Measurements from ENCODE around the gene ZNF311. TPM values are rescaled to one million over a fixed set of nuclear protein-coding genes. Genes with fewer than 3 reads are reported as not detected.
"Not testable (repeated sequence)": the region's sequence is repeated elsewhere in the genome, so short reads cannot be mapped to it uniquely, and the experiment has no call there.

The ZNF311 gene
- total RNA-seq, 3 donors from 2014 or later, result 0.96 to 3.7 (median 2.0) TPM

DNA sequence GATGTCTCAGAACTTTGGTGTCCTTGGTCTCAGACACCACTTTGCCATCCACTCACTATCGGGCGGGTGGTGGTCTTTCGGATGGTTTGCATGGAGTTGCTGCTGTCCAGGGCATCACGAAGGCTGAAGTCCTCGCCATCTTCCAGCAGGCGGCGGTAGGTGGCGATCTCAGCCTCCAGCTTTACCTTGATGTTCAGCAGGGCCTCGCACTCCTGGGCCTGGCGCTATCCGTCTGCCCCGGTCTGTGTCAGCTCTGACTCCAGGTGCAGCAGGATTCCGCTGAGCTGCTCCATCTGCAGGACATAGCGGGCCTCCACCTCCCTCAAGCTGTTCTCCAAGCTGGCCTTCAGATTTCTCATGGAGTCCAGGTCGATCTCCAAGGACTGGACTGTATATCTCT is 36.0 kb downstream of the ZNF311 start:
- TF ChIP-seq, protein P1, sequence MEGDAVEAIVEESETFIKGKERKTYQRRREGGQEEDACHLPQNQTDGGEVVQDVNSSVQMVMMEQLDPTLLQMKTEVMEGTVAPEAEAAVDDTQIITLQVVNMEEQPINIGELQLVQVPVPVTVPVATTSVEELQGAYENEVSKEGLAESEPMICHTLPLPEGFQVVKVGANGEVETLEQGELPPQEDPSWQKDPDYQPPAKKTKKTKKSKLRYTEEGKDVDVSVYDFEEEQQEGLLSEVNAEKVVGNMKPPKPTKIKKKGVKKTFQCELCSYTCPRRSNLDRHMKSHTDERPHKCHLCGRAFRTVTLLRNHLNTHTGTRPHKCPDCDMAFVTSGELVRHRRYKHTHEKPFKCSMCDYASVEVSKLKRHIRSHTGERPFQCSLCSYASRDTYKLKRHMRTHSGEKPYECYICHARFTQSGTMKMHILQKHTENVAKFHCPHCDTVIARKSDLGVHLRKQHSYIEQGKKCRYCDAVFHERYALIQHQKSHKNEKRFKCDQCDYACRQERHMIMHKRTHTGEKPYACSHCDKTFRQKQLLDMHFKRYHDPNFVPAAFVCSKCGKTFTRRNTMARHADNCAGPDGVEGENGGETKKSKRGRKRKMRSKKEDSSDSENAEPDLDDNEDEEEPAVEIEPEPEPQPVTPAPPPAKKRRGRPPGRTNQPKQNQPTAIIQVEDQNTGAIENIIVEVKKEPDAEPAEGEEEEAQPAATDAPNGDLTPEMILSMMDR (IDR thresholded peaks at IDR 0.05), result no peak
- TF ChIP-seq POLR2AphosphoS5 (IDR thresholded peaks at IDR 0.05) (no peak), POLR2A (IDR thresholded peaks at IDR 0.05) (no peak)
- Histone ChIP-seq H3K27ac (no peak overlapping the region), H3K36me3 (no peaks in the 10 kb centered on the region), H3K9me3 (no peaks in the 10 kb centered on the region), H3K4me3 (no peak overlapping the region), H3K27me3 (no peaks in the 10 kb centered on the region), H3K4me1 (no peaks in the 10 kb centered on the region)
- intact Hi-C loops (cut with DNase I; ENCODE audit: low total_unique reads), result no loop called here
- no peak for DNase-seq (ENCODE audit: low spot score in 2 of 2)

GRCh38 chr6:28968476-28968875 is 36.6 kb downstream of the ZNF311 start:
- no peaks in the 10 kb centered on the region for H3K36me3 ChIP-seq
- no peak for DNase-seq (ENCODE audit: low spot score in 2 of 2)
- intact Hi-C loops (cut with DNase I; ENCODE audit: low total_unique reads), result no loop called here
- TF ChIP-seq POLR2A (IDR thresholded peaks at IDR 0.05) (no peak), POLR2AphosphoS5 (IDR thresholded peaks at IDR 0.05) (no peak)
- TF ChIP-seq, protein P1 (IDR thresholded peaks at IDR 0.05), result no peak
- no peak overlapping the region for H3K27ac ChIP-seq
- no peaks in the 10 kb centered on the region for H3K9me3 ChIP-seq
- no peaks in the 10 kb centered on the region for H3K27me3 ChIP-seq
- H3K4me1 ChIP-seq, result no peaks in the 10 kb centered on the region
- H3K4me3 ChIP-seq, result no peak overlapping the region

GRCh38 chr6:28965706-28966105 is 39.4 kb downstream of the ZNF311 start:
- Histone ChIP-seq H3K27ac (no peak overlapping the region), H3K4me3 (no peak overlapping the region), H3K4me1 (no peaks in the 10 kb centered on the region), H3K36me3 (no peaks in the 10 kb centered on the region), H3K27me3 (no peaks in the 10 kb centered on the region), H3K9me3 (no peaks in the 10 kb centered on the region)
- intact Hi-C loops (cut with DNase I; ENCODE audit: low total_unique reads), result no loop called here
- DNase-seq (ENCODE audit: low spot score in 2 of 2), result no peak
- TF ChIP-seq POLR2A (IDR thresholded peaks at IDR 0.05) (no peak), POLR2AphosphoS5 (IDR thresholded peaks at IDR 0.05) (no peak)
- TF ChIP-seq, protein P1 (IDR thresholded peaks at IDR 0.05), result no peak

DNA sequence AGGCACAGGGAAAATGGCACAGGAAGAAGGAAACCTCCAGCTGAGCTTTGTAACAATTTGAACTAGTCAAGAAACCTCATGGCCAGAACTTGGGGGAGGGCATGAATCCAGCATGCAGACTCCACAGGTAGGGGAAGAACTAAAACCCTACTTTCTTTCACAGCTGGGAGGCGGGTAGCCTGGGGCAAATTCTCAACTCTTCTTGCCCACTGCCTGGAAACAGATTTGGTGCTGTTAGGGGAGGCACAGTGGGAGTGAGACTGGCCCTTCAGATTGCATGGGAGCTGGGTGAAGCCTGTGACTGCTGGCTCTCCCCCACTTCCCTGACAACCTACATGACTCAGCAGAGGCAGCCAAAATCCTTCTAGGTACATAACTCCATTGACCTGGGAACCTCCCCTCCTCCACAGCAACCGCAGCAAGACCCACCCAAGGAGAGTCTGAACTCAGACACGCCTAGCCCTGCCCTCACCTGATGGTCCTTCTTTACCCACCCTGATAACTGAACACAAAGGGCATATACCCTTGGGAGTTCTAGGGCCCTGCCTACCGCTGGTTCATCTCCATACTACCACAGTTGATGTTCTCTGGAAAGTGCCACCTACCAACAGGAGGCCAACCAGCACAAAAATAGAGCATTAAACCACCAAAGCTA is 44.1 kb downstream of the ZNF311 start:
- no peak for DNase-seq (ENCODE audit: low spot score in 2 of 2)
- no peaks in the 10 kb centered on the region for H3K36me3 ChIP-seq
- no peaks in the 10 kb centered on the region for H3K27me3 ChIP-seq
- TF ChIP-seq POLR2AphosphoS5 (IDR thresholded peaks at IDR 0.05) (no peak), POLR2A (IDR thresholded peaks at IDR 0.05) (no peak)
- TF ChIP-seq, protein P1 (IDR thresholded peaks at IDR 0.05), result no peak
- no peak overlapping the region for H3K27ac ChIP-seq
- intact Hi-C loops (cut with DNase I; ENCODE audit: low total_unique reads), result no loop called here
- no peak overlapping the region for H3K4me3 ChIP-seq
- H3K9me3 ChIP-seq, result no peaks in the 10 kb centered on the region
- H3K4me1 ChIP-seq, result no peaks in the 10 kb centered on the region

DNA sequence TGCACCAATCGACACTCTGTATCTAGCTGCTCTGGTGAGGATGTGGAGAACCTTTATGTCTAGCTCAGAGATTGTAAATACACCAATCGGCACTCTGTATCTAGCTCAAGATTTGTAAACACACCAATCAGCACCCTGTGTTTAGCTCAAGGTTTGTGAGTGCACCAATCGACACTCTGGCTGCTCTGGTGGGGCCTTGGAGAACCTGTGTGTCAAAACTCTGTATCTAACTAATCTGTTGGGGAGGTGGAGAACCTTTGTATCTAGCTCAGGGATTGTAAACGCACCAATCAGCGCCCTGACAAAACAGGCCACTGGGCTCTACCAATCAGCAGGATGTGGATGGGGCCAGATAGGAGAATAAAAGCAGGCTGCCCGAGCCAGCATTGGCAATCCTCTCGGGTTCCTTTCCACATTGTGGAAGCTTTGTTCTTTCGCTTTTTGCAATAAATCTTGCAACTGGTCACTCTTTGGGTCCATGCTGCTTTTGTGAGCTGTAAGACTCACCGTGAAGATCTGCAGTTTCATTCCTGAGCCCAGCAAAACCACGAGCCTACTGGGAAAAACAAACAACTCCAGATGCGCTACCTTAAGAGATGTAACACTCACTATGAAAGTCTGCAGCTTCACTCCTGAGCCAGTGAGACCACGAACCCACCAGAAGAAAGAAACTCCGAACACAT is 46.4 kb downstream of the ZNF311 start:
- intact Hi-C loops (cut with DNase I; ENCODE audit: low total_unique reads); H3K27ac ChIP-seq; DNase-seq (ENCODE audit: low spot score in 2 of 2); H3K4me1 ChIP-seq; H3K27me3 ChIP-seq; H3K4me3 ChIP-seq; H3K9me3 ChIP-seq; H3K36me3 ChIP-seq: not testable (repeated sequence)

DNA sequence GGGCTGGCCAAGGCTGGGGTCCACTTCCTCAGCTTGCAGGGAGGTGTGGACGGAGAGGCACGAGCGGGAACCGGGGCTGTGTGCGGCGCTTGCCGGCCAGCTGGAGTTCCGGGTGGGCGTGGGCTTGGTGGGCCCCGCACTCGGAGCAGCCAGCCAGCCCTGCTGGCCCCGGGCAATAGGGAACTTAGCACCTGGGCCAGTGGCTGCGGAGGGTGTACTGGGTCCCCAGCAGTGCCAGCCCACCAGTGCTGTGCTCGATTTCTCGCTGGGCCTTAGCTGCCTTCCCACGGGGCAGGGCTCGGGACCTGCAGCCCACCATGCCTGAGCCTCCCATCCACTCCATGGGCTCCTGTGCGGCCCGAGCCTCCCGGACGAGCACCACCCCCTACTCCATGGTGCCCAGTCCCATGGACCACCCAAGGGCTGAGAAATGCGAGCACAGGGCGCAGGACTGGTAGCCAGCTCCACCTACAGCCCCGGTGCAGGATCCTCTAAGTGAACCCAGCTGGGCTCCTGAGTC is 47.3 kb downstream of the ZNF311 start:
- H3K4me1 ChIP-seq; H3K27ac ChIP-seq; DNase-seq (ENCODE audit: low spot score in 2 of 2); H3K9me3 ChIP-seq; H3K36me3 ChIP-seq; H3K4me3 ChIP-seq; H3K27me3 ChIP-seq; intact Hi-C loops (cut with DNase I; ENCODE audit: low total_unique reads): not testable (repeated sequence)

Measured in breast epithelium (tissue), 4 donors.